HG03095 (cell line): Measurements from ENCODE around the gene FSIP1.

Experiments used
- ATAC-seq: cut with Tn5 transposase; IDR thresholded peaks from one replicate; pipeline ENCODE4 v1.9.1; 2021; ENCODE audit warnings: moderate library complexity; ENCODE audit not compliant: unreplicated experiment

The FSIP1 gene

GRCh38 chr15:39558421-39558820, 224.2 kb downstream of the FSIP1 start:
- no peak for ATAC-seq

DNA sequence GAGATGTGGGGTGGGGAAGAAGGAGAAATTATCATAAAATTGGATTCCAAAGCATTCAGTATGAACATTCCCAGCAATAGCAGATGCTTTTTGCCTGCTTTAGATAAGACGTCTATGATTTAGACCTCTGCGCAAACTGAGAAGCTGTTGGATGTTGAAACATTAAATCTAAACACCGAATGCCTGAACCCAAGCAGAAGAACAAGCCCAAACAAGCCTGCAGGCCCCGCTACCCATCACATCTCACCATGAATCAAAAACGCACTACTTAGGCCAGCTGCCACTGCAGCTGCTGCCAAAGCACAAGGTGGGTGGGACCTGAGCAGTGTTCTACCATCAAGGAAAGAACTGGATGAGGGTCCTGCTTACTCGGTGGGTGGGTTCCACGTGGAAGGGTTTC, 226.2 kb downstream of the FSIP1 start:
- ATAC-seq: no peak

DNA sequence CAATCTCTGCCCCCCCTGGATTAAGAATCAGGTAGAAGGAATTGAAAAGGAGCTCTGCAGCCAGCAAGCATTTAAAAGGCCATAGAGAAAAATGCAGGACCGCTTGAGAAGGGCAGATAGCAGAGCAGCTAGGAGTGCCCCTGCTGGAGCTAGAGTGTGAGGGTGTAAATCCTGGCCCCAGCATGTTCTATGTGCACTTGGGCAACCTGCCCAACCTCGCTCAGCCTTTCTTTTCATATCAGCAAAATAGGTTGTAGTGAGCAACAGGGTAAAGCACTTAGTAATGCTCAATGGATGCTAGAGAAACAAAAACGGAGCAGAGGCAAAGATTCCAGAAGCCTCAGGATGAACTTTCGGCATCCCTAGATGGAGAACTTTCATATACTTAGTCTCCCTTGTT, 226.8 kb downstream of the FSIP1 start:
- no peak for ATAC-seq

GRCh38 chr15:39554746-39555387, 227.8 kb downstream of the FSIP1 start:
- ATAC-seq: no peak

GRCh38 chr15:39553947-39554693, 228.5 kb downstream of the FSIP1 start:
- ATAC-seq: no peak

DNA sequence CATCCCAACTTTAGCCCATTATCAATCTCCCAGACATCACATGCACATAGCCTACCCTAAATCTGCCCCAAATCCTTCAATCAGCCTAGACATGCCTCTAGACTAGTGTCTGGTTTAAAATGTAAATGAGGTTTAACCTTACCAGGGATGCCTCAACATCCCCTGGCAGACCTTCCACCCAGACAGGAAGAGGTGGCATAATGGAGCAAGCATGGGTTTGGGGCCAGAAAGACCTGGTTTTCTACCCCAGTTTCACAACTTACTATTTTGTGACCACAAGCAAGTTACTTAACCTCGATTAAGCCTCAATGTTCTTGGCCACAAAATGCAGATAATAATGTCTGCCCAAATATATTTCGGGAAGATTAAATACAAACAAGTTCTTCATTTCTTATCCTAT, 230.1 kb downstream of the FSIP1 start:
- ATAC-seq: no peak

DNA sequence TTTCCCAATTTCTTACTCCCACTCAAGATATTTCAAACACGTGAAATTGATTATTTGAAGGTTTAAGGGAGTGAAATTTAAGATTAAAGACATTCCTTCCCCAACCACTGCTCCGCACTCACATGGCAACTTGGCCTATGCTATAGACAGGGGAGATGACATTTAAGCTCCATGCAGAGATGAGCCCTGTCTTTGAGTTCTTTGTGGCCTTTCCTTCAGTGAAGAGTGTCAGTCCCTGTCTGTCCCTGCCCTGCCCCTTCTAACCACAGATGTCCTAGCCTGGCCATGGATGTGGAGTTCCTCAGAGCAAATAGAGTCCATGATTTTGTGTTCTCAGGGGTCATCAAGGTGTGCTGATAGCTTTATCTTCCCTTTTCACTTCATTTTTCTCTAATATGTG, 231.2 kb downstream of the FSIP1 start:
- ATAC-seq: no peak
